DOHH2 (cell line): ENCODE measurements around the gene NAT14.

Experiments
- CTCF ChIP-seq: fragments of 200-600 bp; sonication (generic); IDR thresholded peaks from one replicate; pipeline ENCODE4 v1.5.1; 2014; ENCODE audit warnings: antibody characterized with exemption, mild to moderate bottlenecking, low read depth, low read length; ENCODE audit not compliant: poor library complexity, severe bottlenecking
- EZH2phosphoT487 ChIP-seq: fragments of 200-600 bp; sonication (generic); IDR thresholded peaks from 2 replicates; pipeline ENCODE4 v1.6.1; 2017; ENCODE audit warnings: borderline replicate concordance, mild to moderate bottlenecking, antibody characterized with exemption, low read length, moderate library complexity, mixed read lengths

GRCh38 chr19:55442372-55442961 lies 42.5 kb upstream of the NAT14 start:
- TF ChIP-seq CTCF (no peak), EZH2phosphoT487 (no peak)
